GM12873 (cell line): ENCODE measurements around the gene AMMECR1L.

Source experiments
- CTCF ChIP-seq: IDR thresholded peaks from 2 replicates; pipeline ENCODE4 v1.5.1; 2012; ENCODE audit warnings: low read depth, mild to moderate bottlenecking, moderate library complexity, low read length, control low read depth; ENCODE audit not compliant: insufficient read depth; ENCODE audit errors: missing control alignments

Gene AMMECR1L

GRCh38 chr2:127860130-127860529, 25.6 kb downstream of the AMMECR1L start:
- TF ChIP-seq CTCF, result no peak

- no peak for TF ChIP-seq CTCF
These were observed 26.1 kb downstream of the AMMECR1L start for GRCh38 chr2:127859712-127860085.

GRCh38 chr2:127857265-127857808, 28.4 kb downstream of the AMMECR1L start:
- no peak for TF ChIP-seq CTCF

GRCh38 chr2:127853671-127854070, 32.1 kb downstream of the AMMECR1L start:
- no peak for TF ChIP-seq CTCF

GRCh38 chr2:127852388-127852787, 33.4 kb downstream of the AMMECR1L start:
- no peak for TF ChIP-seq CTCF

- no peak for TF ChIP-seq CTCF
These were observed 37.8 kb downstream of the AMMECR1L start for GRCh38 chr2:127847931-127848330.

- no peak for TF ChIP-seq CTCF
These were observed 40.8 kb downstream of the AMMECR1L start for GRCh38 chr2:127844973-127845372.

GRCh38 chr2:127843677-127844076, 42.1 kb downstream of the AMMECR1L start:
- no peak for TF ChIP-seq CTCF
